HG03432 (cell line): ENCODE data around the gene OSBPL6.

Source experiments
- ATAC-seq: cut with Tn5 transposase; IDR thresholded peaks from one replicate; pipeline ENCODE4 v1.9.1; 2021; ENCODE audit warnings: mild to moderate bottlenecking, moderate library complexity; ENCODE audit not compliant: unreplicated experiment

Gene OSBPL6

DNA sequence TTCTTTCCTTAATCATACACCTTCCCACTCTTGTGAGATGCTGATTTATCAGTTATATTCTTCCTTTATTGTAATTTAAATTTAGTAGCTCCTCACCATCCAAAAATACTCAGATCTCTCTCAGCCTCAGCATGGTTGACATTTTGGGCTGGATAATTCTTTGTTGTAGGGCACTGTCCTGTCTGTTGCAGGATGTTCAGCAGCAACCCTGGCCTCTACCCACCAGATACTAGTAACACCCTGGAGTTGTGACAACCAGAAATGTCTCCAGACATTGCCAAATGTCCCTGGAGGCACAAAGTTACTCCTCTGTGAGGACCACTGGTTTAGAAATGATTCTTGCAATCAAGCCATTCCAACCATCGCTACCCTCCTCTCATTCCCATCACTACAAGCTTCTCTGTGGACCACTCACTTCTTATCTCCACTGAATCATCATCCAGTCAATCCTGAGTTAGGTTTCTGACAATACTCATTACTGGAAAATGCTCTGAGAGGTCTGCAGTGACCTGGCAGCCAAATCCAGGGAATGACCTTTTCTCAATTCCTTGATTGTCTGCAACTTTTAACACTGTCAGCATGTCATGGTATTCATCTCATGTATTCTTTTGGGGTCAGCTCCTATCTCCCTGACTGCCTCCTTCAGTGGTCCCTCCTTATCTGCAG is 43.3 kb downstream of the OSBPL6 start:
- ATAC-seq = no peak

DNA sequence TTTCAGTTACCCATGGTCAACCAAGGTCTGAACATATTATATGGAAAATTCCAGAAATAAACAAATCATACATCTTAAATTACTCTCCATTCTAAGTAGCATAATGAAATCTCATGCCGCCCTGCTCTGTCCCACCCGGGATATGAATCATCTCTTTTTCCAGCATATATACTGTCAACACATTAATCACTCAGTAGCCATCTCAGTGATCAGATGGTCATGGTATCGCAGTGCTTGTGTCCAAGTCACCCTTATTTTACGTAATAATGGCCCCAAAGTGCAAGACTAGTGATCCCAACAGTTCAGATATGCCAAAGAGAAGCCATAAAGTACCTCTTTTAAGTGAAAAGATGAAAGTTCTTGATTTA is 43.8 kb downstream of the OSBPL6 start:
- no peak for ATAC-seq

DNA sequence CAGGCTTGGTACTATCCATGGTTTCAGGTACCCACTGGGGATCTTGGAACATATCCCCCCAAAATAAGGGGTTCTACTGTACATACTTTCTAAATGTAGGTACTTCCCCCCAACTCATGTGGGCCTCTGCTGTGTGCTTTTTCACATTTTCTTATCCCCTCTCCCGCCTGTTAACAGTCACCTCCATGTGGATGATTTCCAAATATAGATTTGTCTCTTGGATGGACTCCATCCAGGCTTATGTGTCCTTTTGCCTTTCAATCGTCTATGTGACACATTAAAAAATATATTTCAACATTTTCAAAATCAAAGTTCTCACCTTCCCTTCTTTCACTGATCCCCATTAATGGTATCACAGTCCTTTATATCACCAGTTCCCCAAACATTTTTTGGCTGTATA is 44.4 kb downstream of the OSBPL6 start:
- no peak for ATAC-seq

DNA sequence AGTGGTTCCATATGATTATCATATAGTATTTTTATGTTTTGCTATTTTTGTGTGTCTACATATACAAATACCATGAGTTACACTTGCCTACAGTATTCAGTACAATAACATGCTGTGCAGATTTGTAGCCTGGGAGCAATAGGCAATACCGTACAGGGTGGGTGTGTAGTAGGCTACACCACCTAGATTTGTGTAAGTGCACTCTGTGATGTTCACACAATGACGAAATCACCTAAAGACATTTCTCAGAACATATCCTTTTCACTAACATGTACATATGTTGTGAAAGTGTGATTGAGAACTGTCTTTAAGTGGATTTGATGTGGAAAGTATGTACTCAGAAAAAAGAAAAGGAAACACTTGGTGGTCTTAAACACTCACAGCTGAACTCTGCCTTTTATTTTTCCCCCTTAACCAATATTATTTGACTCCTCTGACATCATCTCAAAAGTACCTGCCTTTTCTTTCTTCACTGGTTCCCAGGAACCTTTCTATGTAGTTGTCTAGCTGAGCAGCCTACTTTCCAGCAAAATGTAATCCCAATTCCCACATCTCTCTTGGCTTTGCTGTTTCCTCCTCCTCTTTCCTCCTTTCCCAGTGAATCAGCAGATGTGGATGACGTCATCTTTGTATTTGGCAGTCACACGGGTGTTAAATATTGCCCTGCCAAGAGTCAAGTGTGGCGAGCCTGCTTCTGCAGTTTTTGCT is 47.7 kb downstream of the OSBPL6 start:
- no peak for ATAC-seq

DNA sequence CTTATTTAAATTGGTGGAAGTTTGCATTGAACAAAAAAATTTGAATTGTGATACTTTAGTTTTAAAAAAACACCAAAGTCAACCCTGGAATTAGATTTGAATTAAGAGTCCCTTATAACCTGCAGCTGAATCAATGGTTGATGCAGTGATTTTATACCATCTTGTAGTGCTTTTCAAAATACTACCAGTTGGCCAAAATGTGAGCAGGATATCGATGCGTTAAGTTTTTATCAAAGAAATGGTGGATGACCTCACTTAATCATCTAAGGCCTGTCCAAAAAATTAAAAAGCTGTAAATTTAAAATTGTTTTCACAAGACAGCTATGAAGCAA is 48.2 kb downstream of the OSBPL6 start:
- ATAC-seq = no peak

DNA sequence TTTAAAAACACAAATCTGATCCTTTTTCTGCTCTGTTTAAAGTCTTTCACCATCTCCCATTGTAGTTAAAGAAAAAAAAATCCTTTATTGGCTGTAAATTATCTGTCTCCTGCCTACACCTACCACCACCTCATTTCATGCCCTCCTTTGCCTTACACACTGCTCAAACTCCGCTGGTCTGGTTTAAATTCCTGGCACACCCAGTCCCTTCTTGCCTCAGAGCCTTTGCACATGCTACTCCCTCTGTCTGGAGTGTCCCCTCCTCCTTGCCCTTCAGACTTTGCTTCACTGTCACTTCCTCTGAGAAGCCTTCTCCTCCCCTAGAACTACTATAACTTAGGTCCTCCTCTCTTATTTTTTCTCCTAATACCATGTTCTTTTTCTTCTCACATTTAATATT is 49.6 kb downstream of the OSBPL6 start:
- ATAC-seq = no peak

DNA sequence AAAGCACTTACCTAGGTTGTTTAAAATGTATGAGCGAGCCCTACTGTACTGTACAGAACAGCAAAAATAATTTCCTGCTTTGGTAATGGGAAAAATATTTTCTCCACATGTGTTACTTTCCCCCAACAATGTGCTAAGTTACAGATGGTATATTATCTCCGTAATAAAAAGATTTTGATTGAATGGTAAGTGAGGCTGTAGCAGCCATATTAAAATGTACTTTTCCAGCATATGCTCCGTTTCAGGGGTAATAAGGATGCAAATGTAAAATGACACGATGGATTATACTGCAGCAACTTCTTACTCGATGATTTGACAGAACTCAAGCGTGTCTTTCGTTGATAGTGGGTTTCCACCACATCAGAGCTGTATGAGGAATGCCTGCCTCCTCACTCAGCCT is 50.5 kb downstream of the OSBPL6 start:
- ATAC-seq = no peak

DNA sequence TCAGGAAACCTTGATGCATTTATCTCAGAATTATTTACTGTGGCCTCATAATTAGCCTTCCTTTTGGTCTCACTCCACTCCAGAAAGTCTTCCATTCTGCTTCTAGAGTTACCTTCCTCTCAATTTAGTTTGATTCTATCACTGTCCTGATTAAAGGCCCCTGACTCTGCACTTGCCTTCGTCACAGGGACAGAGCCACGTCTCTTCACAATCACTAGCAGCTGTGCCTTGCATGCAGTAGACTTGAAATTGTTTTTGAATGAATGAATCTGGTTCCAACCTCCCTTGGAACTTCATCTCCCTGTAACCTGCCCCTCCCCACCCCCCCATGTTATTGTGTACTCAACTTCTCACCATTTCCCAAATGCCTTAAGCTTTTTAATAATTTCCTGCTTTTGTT is 52.4 kb downstream of the OSBPL6 start:
- ATAC-seq = no peak

DNA sequence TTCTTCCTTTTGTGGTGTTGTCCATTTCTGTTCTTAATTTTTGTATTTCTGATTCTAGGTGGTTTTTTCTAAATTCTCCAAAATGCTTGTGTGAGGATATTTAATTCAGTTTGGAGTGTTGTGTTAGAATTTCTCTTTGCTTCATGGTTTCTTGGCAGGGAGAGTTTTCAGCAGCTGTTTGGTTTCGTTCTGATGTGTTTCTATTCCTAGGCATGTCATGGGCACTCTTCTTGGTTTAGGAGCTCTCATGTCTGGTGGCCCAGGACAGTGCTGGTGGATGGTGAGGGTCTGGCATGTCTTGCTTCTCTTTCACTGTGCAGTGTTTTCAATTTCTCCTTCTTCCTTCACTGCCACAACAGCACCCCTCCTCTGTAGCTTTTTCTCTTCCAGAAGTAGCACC is 52.9 kb downstream of the OSBPL6 start:
- ATAC-seq = peak; percentile 65

DNA sequence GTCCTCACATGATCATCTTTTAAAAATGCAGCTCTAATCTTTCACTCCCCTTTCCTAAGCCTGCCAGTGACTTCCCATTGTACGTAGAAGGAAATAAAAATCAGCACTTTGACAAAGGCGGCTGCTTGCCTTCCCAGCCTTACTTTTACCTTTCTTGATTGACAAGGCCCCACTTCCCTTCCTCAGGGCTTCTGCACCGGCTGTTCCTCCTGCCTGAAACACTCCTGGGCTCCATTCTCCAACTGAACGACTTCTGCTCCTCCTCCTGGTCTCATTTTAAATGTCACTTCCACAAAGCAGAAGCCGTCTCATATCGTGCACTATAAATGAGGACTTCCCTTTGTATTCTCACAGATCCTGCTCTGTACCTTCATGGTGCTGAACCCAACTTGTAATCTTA is 56.1 kb downstream of the OSBPL6 start:
- ATAC-seq = no peak

DNA sequence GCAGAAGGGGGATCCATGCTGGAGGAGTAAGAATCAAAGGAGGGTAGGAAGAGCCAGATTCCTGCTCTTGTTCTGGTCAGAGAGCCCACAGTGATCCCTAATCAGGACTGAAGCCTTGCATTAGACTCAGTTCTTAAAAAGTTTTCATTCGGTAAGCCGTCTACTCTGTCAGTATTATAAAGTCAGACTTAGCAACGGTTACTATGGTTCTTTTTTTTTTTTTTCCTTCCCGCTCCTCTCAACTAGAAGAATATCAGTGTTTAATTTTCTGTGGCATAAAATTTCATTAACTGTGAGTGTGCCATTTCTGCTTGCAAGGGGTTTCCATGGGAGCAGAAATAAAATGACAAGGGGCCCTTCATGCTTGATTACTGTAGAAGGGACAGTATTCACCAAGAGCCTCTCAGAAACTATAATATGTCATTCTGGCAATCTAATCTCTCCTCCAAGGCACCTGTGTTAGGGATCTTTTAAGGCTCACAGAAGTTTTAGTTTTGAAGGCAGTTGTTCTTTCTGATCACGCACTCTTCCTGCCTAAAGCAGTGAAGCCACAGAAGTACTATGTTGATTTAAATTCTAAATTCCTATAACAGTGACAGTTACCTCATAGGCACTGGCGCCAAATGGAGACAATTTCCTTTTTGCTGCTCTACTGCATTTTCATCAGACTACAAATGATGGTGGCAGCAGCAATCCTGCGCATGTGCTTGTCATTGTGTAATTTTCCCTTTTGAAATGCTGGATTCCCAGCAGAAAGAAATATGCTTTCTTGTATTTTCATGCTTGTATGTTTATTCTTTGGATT is 57.0 kb downstream of the OSBPL6 start:
- ATAC-seq = no peak

DNA sequence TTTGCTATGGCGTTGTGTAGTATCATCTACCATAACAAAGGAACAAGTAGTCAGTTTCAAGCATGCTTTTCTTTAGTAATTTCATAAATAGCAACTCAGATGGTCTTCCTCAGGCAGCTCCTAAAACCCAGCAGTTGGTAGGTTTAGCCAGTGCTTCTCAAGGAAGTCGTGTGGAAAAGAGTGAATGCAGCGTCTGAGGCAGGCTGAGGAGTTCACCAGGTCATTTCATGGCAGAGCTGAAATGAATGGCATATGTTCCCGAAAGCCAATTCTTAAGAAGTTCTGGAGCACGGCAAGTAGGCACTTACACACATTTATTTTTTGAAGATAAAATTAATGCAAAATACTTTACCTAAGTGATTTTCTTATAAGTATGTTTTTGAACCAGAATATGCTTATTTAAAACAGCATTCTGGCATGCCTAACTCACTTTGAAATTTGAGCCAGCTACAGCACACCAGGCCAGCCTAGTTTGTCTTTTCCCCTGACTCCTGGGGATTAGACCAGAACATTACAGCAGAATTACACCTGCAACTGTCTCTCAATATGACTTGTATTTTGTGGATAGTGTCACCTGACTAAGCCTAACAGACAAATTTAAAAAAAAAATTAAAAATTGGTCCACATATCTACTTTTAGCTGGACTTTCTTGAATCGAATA is 62.2 kb downstream of the OSBPL6 start:
- ATAC-seq = no peak

DNA sequence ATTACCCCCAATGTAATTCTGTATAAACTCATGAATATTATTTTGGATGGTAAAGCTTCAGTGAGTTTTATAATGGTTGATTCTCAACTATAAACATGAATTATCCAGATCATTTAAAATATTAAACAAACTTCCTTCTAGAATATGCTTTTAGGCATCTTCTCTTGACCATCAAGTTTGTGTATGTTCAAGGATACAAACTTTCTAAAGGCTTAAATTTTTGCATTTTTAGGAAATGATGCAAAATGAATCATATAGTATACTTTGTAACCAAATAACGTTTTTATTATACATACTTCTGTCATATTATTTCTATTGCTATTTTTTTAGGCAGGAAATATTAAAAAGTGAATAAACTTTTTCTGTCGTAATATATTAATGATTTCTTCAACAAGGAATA is 62.8 kb downstream of the OSBPL6 start:
- no peak for ATAC-seq

DNA sequence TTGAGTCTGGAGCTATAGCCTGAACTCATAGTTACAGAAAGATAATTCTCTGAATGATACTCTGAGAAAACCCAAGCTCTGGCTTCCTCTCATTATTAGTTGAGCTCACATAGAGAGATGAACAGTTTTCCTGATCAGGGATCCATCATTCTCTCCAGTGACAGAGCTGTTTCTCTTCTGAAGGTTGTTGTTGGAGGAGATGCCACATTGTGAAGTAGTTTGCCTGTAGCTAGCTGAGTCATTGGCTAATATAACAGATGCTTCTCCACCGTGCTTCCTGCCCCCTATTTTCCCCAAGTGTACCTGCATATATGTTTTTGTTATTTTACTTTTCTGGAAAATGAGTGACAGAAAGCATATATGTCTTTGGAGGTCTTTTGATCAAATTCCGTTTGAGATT is 64.6 kb downstream of the OSBPL6 start:
- no peak for ATAC-seq

DNA sequence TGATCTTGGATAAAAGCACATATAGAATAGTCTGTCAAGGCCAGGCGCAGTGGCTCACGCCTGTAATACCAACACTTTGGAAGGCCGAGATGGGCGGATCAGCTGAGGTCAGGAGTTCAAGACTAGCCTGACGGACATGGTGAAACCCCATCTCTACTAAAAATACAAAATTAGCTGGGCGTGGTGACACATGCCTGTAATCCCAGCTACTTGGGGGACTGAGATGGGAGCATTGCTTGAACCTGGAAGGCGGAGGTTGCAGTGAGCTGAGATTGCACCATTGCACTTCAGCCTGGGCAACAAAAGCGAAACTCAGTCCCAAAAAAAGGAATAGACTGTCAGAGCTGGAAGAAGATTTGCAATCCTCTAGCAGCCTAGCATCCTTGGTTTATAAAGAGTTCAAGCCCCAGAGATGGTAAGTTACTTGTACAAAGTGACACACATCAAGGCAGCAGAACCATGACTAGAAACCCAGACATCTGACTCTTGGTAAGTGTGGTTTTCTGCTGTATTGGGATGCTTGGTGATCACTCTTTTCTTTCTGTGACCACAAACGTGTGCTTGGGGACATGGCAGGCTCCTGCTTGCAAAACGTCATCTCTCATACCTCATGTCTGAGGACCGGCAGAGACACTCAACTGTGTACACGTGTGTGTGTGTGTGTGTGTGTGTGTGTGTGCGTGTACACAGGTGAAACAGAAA is 69.0 kb downstream of the OSBPL6 start:
- peak; percentile 44 for ATAC-seq

DNA sequence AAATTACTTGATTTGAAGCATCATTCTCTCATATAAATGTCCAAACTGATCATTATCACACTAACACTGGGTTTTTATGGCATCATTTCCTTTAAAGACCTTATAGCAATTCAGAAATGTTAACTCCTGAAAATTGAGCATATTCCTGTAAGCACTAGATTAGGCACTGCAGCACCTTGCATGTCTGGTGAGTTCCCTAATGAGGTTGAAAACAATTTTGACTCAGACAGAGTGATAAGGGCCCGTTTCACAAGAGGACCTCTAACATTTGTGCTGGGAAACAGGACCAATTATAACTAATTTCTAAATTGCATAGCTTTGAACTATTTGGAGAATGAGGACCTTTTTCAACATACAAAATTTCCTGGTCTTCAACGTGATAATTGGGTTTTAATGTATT is 69.9 kb downstream of the OSBPL6 start:
- no peak for ATAC-seq

DNA sequence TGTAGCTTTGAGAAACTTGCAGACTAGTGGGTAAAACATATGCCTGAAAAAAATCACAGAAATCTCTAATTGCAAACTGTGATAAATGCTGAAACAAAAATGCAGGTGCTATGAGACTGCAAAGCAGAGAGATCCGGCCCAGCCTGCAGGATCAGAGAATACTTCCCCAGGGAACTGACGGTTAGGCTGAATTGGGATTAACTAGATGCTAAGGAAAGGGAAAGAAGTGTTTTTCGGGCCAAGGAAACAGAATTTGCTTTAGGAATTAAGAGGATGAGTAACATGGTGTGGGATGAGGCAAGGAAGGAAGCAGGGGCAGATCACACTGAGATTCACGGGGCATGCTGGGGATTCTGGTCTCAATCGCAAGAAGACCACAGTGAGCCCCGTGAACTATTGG is 71.5 kb downstream of the OSBPL6 start:
- ATAC-seq = no peak

DNA sequence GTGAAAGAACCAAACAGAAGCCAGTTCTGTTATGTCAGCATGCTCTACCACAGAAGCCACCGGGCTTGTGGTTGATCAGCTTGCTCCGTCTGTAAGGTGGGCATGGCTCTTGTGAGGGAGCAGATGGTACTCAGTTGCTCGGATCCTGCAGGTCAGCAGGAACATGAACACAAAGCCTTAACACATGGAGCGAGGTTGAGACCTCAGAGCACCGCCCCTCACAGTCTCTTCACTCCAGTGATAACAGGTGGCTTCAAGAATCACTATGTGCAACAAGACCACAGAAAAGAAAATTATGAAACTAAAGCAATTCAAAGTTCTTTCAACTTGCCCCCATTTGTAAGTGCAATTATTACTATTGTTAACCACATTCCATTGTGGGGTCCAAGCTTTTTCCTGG is 72.1 kb downstream of the OSBPL6 start:
- ATAC-seq = peak; percentile 65

DNA sequence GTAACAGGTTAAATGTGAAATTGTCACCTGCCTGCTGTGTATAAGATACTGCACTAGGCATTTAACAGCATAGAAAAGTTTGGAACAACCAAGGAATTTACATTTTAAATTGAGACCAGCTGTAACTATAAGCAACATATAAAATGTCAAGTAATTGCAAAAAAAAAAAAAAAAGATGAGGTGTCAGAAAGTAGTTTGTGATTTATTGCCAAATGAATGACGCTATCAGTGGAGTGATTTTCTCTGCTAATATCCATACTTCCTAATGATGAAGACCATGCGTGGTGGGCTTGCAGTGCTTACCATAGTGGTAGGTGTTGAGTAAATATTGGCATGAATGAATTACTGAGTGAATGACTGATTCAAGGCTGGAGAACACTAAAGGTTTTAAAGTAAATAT is 73.3 kb downstream of the OSBPL6 start:
- no peak for ATAC-seq

DNA sequence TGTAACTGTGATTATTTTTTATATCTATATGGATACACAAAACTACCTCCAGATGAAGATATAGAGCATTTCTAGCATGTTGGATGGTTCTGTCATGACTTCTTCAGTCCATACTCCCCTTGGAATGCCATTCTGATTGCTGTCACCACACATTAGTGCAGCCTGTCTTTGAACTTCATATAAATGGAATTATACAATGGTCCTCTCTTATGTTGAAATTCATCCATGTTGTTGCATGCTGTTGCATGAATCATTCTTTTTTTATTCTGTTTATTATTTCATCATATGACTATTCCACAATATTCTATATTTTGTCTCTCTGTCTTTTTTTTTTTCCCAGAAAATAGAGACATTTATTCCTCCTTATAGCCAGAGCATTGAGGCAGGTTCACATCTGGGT is 74.1 kb downstream of the OSBPL6 start:
- no peak for ATAC-seq
